ENCODE results near the gene OAS3.
A peak's percentile ranks its signal among the peaks of the same experiment; 100 is the strongest.

DNA sequence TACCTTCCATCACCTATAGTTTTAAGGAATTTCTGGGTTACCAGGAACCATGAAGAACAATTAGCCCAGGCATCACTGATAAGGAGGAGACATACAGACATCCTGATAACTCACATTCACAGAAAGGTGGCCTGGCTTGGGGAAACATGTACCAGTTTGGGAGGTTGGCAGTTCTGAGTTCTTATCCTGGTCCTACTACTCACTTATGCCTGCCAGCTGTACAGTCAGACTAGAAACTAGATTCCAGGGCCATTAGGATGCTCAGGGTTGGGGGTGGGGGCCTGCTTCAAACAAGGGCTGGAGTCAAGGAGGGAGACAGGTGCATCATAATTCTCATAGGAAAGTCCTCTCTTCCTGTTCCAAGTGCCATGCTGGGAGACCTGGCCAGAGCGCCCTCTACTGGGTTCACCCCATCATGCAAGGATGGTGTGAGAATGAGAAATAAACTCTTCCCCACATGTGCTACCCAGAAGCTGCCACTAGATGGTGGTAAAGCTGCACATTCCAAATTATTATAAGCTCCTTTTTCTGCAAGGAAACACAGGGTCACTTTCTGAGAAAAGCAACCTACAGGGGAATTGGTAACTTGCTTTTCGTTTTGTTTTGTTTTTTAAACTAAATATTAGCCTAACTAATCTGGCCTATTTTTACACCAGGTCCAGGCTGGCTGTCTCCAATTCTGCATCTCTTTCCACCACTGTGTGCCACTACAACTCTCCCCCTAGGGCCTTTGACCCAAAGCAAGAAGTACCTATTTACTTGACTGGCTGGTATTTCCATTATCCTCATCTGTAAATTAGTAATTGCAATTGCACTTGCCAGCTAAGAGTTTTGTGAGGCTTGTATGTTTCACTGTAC is 54.5 kb downstream of the OAS3 start:
- TF ChIP-seq, protein P1, sequence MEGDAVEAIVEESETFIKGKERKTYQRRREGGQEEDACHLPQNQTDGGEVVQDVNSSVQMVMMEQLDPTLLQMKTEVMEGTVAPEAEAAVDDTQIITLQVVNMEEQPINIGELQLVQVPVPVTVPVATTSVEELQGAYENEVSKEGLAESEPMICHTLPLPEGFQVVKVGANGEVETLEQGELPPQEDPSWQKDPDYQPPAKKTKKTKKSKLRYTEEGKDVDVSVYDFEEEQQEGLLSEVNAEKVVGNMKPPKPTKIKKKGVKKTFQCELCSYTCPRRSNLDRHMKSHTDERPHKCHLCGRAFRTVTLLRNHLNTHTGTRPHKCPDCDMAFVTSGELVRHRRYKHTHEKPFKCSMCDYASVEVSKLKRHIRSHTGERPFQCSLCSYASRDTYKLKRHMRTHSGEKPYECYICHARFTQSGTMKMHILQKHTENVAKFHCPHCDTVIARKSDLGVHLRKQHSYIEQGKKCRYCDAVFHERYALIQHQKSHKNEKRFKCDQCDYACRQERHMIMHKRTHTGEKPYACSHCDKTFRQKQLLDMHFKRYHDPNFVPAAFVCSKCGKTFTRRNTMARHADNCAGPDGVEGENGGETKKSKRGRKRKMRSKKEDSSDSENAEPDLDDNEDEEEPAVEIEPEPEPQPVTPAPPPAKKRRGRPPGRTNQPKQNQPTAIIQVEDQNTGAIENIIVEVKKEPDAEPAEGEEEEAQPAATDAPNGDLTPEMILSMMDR (IDR thresholded peaks at IDR 0.05) = peak; percentile 53 to 85 (median 62)
- TF ChIP-seq POLR2A (IDR thresholded peaks at IDR 0.05) = no peak

All from breast epithelium (tissue), 3 donors.